Adrenal gland (tissue), 5 donors: Measurements from ENCODE around the gene ENG.

Experiments used
- POLR2A ChIP-seq, 2 donors: fragments of 450-650 bp; IDR thresholded peaks; one replicate each; pipeline ENCODE4 v1.6.1; 2017; ENCODE audit warnings: antibody characterized with exemption in 2 of 2, mild to moderate bottlenecking in 2 of 2, moderate library complexity in 1 of 2
- TF ChIP-seq, protein P1 (sequence below), 6 experiments: fragments of 450-650 bp in 4 of 6; fragments of 200-600 bp in 2 of 6; sonication (generic) in 1 of 6; IDR thresholded peaks; 1 replicate in 5 of 6; 2 replicates in 1 of 6; pipeline versions ENCODE4 v1.5.1 to v1.8.0; 2016 to 2021; ENCODE audit warnings: antibody characterized with exemption in 6 of 6, mild to moderate bottlenecking in 2 of 6, moderate library complexity in 1 of 6
- donor health status: DM: no; HTN: no; CAD: no.

DNA sequence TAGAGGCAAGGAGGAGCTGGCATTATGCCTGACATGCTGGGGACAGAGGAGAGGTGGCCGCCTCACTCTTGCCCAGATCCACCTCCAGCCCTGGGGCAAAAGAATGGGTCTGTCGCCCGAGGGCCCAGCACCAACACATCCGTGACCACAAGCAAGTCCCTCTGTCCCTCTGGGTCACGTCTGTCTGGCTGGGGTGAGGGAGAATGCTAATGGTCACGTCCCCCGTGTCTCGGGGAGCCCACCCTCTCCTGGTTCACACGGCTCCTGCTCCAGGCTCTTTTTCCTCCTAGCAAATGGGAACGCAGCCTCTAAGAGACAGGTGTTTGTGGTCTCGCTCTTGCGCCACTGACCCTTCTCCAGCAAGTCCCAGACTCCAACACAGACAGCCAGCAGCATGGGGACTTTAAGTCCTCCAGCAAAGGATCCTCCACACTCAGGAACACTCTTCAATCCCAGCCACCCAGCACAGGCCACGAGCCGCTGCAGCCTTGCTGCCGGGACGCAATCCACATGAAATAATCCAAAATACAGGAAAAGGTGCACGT, 4.1 kb downstream of the ENG start:
- TF ChIP-seq, protein P1, sequence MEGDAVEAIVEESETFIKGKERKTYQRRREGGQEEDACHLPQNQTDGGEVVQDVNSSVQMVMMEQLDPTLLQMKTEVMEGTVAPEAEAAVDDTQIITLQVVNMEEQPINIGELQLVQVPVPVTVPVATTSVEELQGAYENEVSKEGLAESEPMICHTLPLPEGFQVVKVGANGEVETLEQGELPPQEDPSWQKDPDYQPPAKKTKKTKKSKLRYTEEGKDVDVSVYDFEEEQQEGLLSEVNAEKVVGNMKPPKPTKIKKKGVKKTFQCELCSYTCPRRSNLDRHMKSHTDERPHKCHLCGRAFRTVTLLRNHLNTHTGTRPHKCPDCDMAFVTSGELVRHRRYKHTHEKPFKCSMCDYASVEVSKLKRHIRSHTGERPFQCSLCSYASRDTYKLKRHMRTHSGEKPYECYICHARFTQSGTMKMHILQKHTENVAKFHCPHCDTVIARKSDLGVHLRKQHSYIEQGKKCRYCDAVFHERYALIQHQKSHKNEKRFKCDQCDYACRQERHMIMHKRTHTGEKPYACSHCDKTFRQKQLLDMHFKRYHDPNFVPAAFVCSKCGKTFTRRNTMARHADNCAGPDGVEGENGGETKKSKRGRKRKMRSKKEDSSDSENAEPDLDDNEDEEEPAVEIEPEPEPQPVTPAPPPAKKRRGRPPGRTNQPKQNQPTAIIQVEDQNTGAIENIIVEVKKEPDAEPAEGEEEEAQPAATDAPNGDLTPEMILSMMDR (IDR thresholded peaks at IDR 0.05): no peak
- TF ChIP-seq POLR2A (IDR thresholded peaks at IDR 0.05): no peak
